Stimulated activated CD4-positive, alpha-beta T cell treated with anti-CD3 and anti-CD28 coated beads, Interleukin-1b, Interleukin-23, amount 100 ng/mL, for 4 hours (primary cell): ENCODE results near the gene ZFHX3.

Experiments used
- DNase-seq, 2 donors: peaks; one replicate each; pipeline ENCODE4 v3.0.0-alpha.2; 2020; ENCODE audit warnings: low read depth in 2 of 2

The ZFHX3 gene

DNA sequence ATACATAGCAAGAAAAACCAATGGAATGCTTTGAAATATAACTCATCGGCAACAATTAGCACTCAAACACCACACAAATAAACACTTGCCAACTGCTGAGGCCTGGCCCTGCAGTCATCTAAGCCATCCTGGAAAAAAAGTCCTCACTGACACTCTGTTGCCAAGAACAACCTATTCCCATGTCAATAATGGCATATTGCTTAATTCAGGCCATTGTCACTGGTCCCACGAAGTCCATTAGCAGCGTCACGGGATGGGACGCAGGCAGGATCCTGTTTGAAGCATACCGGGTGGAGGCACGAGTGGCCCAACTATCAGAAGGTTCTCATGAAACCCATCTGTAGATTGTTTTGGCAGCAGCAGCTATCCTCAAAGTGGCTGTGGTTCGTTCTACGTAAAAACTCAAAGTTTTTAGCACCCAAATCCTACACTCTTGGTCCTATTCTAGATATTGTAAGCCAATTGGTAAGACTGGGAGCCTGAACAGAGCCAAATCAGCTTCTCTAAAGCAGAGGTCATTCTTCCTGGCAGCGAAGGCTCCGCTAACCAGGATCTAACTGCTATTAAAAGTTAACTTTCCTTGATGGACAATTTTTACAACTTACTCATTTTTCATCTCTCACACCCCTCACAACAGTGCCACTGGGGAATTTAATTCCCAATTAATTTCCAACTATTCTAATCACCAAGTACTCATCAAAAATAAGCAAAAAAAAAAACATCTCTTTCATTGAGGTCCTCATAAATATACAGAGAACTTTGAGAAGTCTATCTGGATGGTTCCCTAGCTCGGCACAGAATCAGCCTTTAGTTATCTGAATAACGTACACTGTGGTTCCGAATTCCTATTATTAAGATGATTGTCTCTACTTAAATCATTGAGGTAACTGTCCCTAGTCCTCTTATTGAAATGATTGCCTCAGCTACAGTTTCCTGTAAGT lies 91.5 kb downstream of the ZFHX3 start:
- no peak for DNase-seq

DNA sequence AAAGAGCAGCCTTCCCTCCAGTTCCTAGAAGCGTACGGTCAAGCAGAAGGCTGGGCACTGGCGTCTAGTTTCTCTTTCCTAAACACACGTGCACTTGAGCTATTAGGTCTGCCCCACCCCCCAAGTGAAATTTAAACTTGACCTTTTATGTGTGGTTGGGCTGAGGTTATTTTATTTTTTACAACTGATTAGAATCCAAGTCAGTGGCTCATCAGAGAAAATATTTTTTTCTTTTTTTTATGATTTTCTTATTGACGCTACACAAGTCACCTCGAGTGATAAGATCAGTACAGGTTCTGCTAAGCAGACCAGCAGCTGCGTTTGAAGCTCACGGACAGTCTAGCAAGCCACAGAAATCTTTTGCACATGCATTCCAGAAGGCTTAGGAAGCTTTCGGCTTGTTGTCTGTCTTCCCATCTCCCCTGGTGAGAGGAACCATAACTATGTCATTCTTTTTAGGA lies 95.1 kb downstream of the ZFHX3 start:
- no peak for DNase-seq

DNA sequence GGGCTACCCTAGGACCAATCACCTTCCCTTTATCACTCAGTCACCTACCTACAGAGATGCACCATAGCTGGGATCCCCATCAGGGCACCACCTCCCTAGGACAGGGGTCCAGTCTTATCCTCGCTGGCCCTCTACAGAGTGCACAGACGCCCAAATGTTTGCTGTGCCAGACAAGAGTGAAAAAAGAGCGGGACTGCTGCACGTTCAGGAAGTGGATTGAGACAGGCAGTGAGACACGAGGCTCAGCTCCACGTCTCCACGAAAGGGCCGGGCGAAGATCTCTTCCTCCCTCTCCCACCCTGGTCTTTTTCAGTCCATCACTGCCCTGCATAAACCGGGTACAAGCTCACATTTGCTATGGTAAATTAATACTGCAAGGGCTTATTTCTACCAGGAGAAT lies 95.5 kb downstream of the ZFHX3 start:
- no peak for DNase-seq

DNA sequence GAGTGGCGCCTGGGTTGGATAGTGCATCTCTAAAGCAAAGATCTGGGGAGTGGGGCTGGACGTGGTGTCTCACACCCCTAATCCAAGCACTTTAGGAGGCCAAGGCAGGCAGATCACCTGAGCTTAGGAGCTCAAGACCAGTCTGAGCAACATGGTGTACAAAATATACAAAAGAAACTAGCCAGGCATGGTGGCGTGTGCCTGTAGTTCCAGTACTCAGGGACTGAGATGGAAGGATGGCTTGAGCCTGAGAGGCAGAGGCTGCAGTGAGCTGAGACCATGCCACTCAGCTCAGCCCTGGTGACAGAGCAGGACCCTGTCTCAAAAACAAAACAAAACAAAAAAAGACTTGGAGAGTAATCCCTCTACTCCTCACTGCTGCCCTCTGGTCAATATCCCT lies 96.0 kb downstream of the ZFHX3 start:
- no peak for DNase-seq

DNA sequence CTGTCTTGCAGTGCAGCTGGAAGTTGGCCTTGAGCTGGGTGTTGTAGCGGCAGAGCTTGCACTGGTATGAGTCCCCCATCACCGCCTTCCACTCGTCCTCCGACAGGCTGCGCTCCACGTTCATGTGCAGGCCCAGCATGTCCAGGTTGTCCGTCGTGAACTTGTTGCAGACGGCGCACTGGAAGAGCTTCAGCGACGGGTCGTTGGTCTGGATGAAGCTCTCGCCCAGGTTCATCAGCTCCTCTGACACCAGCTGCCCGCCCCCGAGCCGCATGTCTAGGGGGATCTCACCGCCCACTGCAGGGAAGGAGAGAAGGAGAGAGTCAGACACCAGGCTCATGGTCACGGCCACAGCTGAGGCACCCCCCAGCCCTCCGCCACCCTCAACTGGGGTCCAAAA lies 97.3 kb downstream of the ZFHX3 start:
- no peak for DNase-seq

DNA sequence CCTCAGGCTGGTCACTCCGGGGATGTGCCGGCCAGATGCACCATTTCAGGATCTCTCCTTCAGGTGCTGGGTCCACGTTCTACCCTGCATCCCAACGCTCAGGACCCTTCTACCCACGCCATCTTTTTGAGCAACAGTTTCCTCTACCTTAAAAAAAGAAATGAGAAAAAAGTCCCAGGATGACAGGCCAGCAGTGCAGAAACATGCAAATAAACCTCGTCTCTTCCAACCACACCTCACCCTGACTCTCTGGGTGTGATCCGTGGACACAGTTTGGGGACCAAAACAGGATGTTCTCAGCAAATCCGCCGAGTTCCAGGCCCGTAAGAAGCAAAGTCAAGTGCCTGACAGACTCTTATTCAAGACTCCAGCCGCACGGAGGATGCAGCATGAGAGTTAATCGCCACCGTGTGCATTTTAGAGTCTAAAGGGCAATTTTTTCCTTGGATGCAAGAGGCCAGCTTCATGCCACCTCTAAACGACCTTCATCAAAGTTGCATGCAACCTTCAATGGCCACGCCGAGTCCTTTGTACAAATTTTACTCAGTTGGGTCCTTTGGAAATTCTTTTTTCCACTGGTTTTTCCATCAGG lies 99.6 kb downstream of the ZFHX3 start:
- DNase-seq: no peak

DNA sequence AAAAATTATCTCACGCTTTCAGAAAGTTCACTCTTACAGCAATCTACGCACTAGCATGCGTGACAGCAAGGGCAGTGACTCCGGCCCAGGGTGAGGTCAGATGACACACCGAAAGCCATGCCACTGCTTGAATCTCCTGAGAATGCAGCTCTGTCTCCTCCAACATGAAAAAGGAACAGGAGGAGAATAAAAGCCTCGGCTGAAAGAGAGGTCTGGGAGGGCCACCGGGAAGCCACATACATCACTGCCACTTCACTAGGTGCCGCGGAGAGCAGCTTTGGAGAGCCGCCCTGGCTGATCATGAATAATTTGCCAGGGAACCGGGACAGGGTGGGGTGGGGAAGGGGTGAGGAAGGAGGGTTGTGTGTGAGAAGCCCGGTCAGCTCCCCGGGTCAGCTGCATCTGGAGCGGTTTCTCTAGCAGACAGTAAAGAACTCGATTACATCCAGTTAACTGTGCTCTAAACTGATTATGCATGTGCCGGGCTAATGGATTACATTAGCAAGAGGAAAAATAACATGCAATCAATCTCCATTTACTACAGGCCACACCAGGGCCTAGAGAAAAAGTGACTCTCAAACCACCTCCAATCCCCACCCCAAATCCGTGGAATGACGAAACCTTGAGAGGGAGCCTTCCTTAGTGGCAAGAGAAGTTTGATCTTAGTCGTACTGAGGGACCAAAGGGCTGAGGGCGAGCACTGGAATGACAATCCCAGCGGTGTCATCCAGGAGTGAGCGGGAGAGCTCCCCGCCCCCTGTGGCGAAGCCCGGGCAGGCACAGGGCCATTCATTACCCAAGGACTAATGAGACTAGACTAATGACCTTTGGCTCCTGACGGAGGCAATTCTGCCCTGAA lies 100.3 kb downstream of the ZFHX3 start:
- DNase-seq: no peak

DNA sequence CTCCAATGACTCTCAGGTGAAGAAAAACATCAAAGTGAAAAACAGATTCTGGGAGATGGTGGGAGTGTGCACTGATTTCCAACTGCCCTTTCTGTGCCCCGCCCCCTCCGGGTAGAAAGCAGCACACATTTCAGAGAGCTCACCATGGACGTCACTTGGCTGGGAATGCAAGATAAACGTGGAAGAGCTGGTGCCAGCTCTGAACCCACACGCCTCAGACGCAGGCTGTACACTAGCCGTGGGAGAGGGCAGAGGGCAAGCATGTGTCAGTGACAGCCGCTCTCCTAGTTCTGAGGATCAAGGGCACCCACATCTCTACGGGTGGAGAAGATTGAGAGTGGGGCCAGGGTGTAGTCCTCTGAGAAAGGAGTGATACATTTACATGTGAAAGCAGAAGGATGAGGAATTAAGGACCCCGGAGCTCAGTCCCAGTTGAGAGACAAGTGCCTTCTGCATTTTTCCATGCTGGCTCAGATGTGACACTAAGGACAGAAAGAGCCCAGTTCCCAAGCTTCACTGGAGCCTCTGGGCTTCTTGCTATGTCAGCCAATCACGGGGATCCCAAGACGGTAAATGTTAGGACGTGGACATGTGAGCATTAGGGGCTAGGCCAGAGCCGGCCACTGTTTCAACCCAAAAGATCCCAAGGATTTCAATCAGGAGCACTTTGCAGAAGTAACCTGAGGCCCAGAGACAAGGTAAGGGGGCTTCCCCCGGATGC lies 101.3 kb downstream of the ZFHX3 start:
- DNase-seq: no peak

DNA sequence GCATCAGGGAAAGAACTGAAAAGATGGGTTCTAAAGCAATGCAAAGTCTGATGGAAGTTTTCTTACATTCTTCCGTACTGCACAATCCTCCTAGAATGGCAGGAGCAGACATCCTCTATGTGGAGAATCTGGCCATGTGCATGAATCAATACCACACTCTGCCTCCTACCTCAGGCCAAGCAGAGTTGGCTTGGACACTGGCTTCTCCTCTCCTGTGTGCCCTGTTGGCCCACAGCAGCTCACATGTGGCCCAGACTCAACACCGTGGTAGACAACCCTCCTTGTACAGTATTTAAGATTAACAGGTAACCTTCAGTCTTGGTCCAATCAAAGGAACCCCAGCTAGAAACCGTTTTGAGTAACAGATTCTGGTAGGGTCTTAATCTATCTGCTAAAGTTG lies 101.9 kb downstream of the ZFHX3 start:
- no peak for DNase-seq

DNA sequence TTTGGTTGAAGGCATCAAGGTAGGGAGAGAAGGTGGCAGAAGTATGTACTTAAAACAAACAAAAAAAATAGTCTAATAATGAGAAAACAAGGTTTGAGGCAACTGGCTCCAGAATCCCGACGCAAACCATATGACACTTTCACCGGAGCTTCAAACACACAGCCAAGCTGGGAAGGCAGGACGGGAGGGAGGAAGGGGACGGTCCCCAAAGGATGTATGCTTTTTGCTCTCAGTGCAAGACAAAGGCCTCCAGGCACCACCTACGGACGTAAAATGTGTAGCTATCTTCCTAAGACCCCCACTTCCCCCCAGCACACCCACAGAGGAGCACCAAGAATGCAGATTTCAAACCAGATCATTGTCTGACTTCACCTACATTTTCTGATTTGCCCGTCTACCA lies 102.3 kb downstream of the ZFHX3 start:
- no peak for DNase-seq

DNA sequence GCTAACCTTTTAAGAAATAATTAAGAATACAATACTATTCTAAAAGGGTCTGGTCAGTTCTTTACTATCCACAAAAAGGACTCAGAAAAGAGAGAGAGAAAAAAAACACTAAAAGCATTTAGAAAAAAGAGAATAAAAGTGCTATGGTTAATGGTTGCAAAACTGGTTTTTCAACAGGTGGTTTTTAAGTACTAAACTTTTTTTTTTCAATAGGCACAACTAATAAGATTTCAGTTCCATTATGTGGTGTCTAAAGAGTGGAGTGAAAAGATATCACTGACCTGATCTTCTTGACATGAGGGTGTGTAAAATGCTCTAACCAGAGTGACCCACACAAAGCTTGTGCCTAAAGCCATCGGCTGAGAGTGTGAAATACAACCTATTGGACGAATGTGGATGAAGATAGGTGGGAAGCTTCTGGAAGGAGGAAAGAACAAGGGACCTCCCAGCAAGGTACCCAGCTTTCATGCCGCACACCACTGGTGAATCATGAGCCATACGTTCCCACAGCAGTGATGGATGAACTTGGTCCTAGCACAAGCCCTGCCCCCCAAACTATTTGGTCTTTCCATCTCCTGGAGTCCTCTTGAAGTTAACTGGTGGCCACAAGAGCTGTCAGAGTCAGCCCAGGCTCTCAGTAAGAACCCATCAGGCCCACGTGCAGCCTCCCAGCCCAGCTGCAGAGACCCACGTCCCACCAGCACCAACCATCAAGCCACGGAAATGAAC lies 103.0 kb downstream of the ZFHX3 start:
- no peak for DNase-seq

DNA sequence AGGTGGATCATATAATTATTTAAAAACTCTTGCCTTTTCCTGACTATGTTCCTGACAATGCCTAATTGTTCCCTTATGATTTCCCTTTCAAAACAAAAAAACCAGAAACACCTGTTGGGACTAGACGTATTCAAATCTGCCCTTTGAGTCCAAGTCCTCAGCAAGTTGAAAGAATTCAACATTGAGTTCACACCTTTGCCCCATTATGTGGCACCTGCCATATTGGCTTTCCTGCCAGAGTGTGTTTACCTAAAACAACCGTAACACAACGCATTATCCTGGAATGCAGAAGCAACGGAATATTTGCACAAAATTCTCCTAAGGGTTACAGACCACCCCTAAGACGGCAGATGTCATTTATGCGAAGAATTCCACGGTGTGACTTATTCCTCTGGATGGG lies 105.9 kb downstream of the ZFHX3 start:
- no peak for DNase-seq

DNA sequence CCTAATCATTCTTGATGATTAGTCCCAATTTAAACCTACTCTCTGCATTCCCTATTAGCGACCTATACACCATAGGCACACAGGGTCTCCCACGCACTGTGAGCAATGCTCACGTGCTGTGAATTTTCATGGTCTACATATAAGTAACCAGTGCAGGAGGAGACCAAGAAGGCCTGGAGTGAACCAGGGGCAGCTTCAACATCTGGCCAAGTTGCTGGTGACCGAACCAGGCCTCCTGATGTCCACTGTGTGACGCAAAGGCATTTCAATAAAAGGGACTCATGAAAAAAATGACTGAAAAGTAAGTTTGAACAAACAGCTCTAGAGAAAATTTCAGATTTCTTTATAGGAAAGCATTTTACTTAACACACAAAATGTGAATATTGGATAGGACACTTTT lies 107.0 kb downstream of the ZFHX3 start:
- DNase-seq: no peak

DNA sequence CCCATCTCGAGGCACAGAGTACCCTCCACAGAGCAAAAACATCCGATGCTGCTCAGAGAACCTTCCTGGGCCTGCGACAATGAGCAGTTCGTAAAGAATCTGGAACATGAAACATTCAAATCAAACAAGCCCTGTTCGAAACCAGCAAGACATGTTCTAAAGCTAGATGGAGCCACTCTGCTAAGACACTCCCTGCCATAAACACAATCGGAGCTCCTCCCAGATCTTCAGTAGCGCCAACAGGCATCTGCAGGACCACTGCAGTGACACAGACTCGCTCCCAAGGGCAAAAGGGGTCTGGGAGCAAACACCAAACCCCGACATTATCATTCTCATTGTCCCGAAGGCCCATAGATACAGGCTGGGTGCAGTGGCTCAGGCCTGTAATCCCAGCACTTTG lies 108.7 kb downstream of the ZFHX3 start:
- DNase-seq: no peak

DNA sequence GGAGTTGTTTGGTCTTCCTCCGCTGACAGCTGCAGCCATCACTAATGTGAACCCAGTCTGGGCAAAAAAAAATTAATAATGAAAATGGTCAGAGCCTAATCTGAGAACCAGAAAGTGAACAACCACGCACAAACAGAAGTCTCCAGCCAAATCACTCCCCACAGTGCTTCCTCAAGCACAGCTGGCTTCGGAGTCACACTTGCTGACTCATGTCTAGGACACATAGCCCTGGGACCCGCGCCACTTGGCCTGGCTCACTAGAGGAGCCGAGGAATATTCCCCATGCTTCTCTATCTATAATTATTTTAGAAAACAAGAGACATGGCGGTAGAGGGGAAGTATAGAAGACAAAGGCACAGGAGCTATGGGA lies 109.1 kb downstream of the ZFHX3 start:
- DNase-seq: no peak

DNA sequence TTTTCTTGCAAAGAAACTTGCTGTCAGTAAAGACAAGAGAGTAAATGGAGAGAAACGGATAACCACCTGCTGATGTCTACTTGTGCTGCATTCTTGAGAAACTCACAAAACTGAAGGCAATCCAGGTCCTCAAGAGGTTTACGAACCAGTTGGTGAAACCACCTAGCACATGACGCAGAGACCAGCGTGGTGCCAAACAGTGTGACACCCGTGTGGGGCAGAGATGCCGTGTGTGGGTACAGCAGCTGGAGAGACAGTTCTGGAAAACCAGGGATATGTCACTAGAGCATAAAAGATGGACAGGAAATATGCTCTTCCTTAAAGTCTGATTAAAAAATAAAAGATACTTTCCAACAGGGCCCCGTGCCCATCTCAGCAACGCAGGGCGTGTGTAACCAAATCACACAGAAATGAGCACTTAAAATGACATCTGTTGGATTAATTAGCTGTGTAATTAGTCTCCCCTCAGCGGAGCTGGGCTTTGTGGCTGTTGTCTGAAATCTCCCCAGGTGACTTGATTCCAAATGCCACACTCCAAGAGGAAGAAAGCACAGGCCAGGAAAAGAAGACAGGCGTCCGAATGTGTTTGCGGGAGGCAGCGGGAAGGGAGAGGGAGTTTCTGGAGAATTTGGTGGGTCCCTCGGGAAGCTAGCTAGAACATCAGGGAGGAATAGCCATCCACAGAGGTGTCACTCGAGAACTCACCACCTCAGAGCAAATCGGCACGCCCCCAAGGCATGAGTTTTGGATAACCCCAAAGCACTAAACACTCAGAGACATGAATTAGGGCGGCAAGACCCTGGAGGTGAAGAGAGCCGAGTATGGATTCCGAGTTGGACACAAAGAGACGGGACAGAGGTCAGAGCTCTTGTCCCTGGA lies 109.8 kb downstream of the ZFHX3 start:
- no peak for DNase-seq

DNA sequence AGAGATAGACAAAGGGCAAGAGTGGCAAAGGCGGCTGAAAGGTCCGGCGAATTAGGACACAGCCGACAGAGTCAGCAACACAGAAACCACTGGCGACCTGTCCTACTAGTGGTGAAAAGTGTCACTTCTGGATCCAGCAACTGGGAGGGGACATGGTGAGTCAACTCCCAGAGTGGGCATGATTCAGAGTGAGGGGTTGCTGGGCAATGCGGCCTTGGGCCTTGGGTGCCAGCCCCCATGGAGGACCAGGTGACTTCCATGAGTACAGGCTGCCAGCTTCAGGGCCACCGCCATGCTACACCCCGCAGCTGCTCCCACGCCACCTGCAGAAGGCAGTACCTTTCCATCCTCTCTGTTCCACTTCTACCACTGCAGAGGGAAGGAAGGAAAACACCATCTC lies 110.6 kb downstream of the ZFHX3 start:
- DNase-seq: no peak

DNA sequence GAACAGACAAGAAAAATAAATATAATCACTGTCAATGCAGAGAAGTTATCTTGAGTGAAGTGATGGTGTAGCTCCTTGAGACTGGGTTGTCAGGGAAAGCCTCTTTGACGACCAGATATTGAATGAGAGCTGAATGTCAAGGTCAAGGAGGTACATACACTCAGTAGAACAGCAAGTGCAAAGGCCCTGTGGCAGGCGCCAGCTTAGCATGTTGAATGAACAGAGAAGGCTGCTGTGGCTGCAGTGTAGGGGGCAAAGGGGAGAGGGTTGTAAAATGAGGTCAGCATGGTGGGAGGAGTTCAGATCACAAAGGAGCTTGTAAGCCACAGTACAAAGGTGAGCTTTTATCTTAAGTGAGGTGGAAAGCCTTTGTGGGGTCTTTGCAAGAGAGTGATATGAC lies 111.5 kb downstream of the ZFHX3 start:
- no peak for DNase-seq

DNA sequence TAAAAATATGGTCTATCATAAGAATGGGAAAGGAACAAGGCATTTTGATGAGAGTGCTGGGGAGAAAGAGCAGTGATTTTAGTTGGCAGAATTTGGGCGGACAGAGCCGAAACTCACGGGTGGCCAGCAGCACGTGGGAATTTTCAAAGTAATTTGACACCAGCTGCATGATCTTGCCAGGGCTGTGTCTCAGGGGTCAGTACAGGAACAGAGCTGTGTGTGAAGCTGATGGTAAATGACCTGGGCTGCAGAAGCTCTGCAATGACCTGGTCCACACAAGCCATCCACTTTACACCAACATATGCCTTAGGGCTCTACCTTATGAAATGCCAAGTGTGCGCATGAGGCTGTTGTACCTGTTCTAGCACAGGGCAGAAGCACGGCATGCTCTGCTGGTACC lies 112.0 kb downstream of the ZFHX3 start:
- no peak for DNase-seq
